PFSK-1 (cell line): ENCODE measurements around the gene ZNF385C.

Experiments used
- FOXP2 ChIP-seq: optimal IDR thresholded peaks from 2 replicates; pipeline ENCODE3; 2011; ENCODE audit warnings: borderline replicate concordance, control low read depth, inconsistent platforms; ENCODE audit not compliant: insufficient read depth; ENCODE audit errors: extremely low read length, extremely low read depth
- POLR2AphosphoS5 ChIP-seq: IDR thresholded peaks from 2 replicates; pipeline ENCODE4 v1.6.1; 2012; ENCODE audit warnings: low read depth, mild to moderate bottlenecking, control low read depth, low read length, moderate library complexity
- SIN3A ChIP-seq: IDR thresholded peaks from 2 replicates; pipeline ENCODE4 v1.6.1; 2012; ENCODE audit warnings: mild to moderate bottlenecking, low read length, moderate library complexity, borderline replicate concordance; ENCODE audit not compliant: insufficient read depth
- TAF1 ChIP-seq: IDR thresholded peaks from 2 replicates; pipeline ENCODE4 v1.6.1; 2012; ENCODE audit warnings: low read length, control low read depth, borderline replicate concordance; ENCODE audit not compliant: insufficient read depth
- TF ChIP-seq, protein P1 (sequence below), 2 experiments: IDR thresholded peaks; 2 replicates each; pipeline versions ENCODE4 v1.6.1 to v1.8.0; 2011 to 2012; ENCODE audit warnings: low read depth in 2 of 2, low read length in 2 of 2, control low read depth in 1 of 2, inconsistent platforms in 1 of 2, mild to moderate bottlenecking in 1 of 2, moderate library complexity in 1 of 2; ENCODE audit not compliant: insufficient read depth in 1 of 2

ZNF385C gene

DNA sequence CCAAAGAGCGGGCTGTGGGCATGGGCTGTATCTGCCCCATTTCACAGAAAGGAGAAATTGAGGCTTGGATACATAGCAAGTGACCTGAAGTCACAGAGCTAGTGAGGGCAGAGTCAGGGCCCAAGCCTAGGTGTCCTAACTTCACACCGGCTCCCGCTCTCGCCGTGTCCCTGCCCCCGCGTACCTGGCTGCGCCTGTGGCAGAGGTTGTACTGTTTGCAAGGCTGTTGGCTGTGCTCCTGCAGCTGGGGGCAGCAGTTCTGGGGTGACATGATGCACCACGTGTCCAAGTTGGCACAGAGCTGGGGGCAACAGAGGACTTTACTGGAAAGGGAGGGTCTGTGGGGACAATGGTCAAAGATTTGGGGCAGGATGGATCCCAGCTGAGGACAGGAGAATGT is 10.8 kb upstream of the ZNF385C start:
- TF ChIP-seq, protein P1, sequence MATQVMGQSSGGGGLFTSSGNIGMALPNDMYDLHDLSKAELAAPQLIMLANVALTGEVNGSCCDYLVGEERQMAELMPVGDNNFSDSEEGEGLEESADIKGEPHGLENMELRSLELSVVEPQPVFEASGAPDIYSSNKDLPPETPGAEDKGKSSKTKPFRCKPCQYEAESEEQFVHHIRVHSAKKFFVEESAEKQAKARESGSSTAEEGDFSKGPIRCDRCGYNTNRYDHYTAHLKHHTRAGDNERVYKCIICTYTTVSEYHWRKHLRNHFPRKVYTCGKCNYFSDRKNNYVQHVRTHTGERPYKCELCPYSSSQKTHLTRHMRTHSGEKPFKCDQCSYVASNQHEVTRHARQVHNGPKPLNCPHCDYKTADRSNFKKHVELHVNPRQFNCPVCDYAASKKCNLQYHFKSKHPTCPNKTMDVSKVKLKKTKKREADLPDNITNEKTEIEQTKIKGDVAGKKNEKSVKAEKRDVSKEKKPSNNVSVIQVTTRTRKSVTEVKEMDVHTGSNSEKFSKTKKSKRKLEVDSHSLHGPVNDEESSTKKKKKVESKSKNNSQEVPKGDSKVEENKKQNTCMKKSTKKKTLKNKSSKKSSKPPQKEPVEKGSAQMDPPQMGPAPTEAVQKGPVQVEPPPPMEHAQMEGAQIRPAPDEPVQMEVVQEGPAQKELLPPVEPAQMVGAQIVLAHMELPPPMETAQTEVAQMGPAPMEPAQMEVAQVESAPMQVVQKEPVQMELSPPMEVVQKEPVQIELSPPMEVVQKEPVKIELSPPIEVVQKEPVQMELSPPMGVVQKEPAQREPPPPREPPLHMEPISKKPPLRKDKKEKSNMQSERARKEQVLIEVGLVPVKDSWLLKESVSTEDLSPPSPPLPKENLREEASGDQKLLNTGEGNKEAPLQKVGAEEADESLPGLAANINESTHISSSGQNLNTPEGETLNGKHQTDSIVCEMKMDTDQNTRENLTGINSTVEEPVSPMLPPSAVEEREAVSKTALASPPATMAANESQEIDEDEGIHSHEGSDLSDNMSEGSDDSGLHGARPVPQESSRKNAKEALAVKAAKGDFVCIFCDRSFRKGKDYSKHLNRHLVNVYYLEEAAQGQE (IDR thresholded peaks at IDR 0.05; ENCODE audit: insufficient read depth in 1 of 2, low read depth in 2 of 2, low read length in 2 of 2), result no peak
- TF ChIP-seq TAF1 (no peak), SIN3A (no peak), FOXP2 (no peak), POLR2AphosphoS5 (no peak)

DNA sequence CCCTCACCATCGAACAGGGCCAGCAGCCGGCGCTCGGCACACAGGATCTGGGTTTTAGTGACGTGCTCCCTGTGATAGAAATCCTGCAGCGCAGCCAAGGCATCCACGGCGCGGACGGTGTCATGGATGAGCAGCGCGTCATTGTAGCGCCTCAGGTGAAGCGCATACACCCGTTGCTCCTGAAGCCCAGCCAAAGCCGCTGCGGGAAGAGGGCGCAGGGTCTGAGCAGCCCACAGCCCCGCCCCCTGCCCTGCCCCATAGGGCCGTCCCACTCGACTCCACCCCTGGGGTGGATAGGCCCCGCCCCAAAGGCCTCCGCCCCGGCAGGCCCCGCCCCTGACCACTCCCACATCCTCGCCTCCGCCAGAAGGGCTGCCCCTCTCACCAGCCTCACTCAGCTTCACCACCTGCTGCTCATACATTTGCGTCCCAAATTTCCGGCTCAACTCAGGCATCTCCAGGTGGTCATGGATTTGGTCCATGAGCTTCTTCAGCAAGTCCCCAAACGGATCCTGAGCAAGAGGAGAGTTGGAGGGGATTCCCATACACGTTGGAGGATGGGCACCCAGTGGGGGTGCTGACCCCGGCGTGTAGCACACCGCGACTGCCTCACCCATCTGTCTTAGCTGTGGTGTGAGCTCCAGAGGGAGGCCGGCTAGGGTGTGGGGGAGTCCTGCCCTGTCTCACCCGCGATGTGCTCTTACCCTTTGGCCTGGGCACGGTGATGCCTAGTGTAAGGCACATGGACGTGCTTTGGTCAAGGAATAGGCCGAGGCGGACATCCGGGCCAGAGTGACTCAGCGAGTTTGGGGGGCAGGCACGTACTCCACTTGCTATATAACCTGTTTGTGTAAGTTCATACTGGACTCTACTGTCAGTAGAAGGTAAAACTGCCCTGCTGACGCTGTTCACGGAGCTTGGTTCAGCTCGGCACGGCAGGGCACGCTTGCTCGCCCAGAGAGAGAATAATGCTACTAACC is 9.6 kb upstream of the ZNF385C start:
- TF ChIP-seq TAF1 (no peak), FOXP2 (no peak), POLR2AphosphoS5 (no peak), SIN3A (no peak)
- TF ChIP-seq, protein P1 (IDR thresholded peaks at IDR 0.05; ENCODE audit: insufficient read depth in 1 of 2, low read depth in 2 of 2, low read length in 2 of 2), result no peak

DNA sequence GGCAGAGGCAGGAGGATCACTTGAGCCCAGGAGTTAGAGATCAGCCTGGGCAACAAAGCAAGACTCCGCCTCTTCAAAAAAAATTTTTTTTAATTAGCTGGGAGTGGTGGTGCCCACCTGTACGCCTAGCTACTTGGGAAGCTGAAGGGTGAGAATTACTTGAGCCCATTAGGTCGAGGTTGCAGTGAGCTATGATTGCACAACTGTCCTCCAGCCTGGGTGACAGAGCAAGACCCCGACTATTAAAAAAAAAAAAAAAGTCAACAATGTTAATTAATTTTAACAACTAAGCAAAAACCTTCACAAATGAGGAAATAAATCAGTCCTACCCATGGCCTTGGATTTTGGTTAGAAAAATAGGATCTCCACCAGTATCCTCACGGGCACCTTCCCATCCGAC is 8.9 kb upstream of the ZNF385C start:
- TF ChIP-seq, protein P1 (IDR thresholded peaks at IDR 0.05; ENCODE audit: insufficient read depth in 1 of 2, low read depth in 2 of 2, low read length in 2 of 2), result no peak
- no peak for TF ChIP-seq POLR2AphosphoS5
- TF ChIP-seq FOXP2, result no peak
- no peak for TF ChIP-seq TAF1
- TF ChIP-seq SIN3A, result no peak

DNA sequence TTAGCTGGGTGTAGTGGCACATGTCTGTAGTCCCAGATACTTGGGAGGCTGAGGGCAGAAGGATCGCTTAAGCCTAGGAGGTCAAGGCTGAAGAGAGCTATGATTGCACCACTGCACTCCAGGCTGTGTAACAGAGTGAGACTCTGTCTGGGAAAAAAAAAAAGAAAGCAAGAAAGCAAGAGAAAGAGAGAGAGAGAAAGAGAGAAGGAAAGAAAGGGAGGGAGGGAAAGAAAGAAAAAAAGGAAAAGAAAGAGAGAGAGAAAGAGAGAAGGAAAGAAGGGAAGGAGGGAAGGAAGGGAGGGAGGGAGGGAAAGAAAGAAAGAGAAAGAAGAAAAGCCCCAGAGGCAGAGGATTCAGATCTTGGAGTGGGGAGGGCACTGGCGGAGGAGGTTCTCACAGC is 7.7 kb upstream of the ZNF385C start:
- TF ChIP-seq POLR2AphosphoS5, result no peak
- no peak for TF ChIP-seq SIN3A
- no peak for TF ChIP-seq FOXP2
- no peak for TF ChIP-seq TAF1
- TF ChIP-seq, protein P1 (IDR thresholded peaks at IDR 0.05; ENCODE audit: insufficient read depth in 1 of 2, low read depth in 2 of 2, low read length in 2 of 2), result no peak

DNA sequence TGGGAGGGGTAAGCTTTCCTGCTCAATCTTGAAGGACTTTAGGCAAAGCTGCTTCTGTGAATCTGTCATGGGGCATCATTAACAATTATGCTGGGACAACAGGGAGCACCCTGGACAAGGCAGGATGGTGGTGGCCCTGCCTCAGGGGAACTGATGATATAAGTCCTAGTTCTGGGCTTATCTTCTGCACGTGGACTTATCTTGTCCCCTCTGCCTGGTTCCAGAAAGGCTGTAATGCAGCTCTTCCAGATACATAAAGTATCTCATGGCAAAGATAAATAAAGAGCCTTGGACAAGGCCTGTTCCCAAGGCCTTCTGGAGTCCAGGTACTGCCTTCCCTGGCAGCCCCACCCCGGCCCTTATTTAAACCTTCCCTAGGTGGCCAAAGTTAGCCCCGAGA is 6.0 kb upstream of the ZNF385C start:
- TF ChIP-seq POLR2AphosphoS5 (no peak), TAF1 (no peak), FOXP2 (no peak), SIN3A (no peak)
- TF ChIP-seq, protein P1 (IDR thresholded peaks at IDR 0.05; ENCODE audit: insufficient read depth in 1 of 2, low read depth in 2 of 2, low read length in 2 of 2), result no peak
